ENCODE measurements around the gene EXOSC7.
"Not testable (repeated sequence)": the region's sequence is repeated elsewhere in the genome, so short reads cannot be mapped to it uniquely, and the experiment has no call there.

GRCh38 chr3:45053805-45054195 lies 77.8 kb downstream of the EXOSC7 start:
- TF ChIP-seq ZFP3, ZC3H10 (CRISPR knock-in tag; IDR thresholded peaks at IDR 0.05): not testable (repeated sequence)
- TF ChIP-seq, protein P1, sequence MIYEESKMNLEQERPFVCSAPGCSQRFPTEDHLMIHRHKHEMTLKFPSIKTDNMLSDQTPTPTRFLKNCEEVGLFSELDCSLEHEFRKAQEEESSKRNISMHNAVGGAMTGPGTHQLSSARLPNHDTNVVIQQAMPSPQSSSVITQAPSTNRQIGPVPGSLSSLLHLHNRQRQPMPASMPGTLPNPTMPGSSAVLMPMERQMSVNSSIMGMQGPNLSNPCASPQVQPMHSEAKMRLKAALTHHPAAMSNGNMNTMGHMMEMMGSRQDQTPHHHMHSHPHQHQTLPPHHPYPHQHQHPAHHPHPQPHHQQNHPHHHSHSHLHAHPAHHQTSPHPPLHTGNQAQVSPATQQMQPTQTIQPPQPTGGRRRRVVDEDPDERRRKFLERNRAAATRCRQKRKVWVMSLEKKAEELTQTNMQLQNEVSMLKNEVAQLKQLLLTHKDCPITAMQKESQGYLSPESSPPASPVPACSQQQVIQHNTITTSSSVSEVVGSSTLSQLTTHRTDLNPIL (CRISPR knock-in tag; IDR thresholded peaks at IDR 0.05; ENCODE audit: low read depth), result not testable (repeated sequence)
